WTC11 (cell line): ENCODE data around the gene WWOX.

Experiments
- ATF3 ChIP-seq: sonication (generic); formaldehyde crosslinking; conservative IDR thresholded peaks from 2 replicates; pipeline ENCODE4 v1.8.1; 2022; ENCODE audit warnings: mild to moderate bottlenecking, missing genetic modification reagents
- ATF6 ChIP-seq: sonication (generic); formaldehyde crosslinking; IDR thresholded peaks from 2 replicates; pipeline ENCODE4 v1.8.1; 2023; ENCODE audit warnings: mild to moderate bottlenecking, missing genetic modification reagents
- CREB1 ChIP-seq: sonication (generic); formaldehyde crosslinking; IDR thresholded peaks from 2 replicates; pipeline ENCODE4 v1.8.0; 2023; ENCODE audit warnings: mild to moderate bottlenecking, missing genetic modification reagents
- CTCF ChIP-seq: fragments of 200-600 bp; IDR thresholded peaks from 2 replicates; pipeline ENCODE4 v1.8.0; 2022; ENCODE audit warnings: antibody characterized with exemption
- E2F5 ChIP-seq: sonication (generic); formaldehyde crosslinking; IDR thresholded peaks from 2 replicates; pipeline ENCODE4 v1.8.1; 2022; ENCODE audit warnings: mild to moderate bottlenecking, moderate library complexity, missing genetic modification reagents
- MAX ChIP-seq: sonication (generic); formaldehyde crosslinking; IDR thresholded peaks from 2 replicates; pipeline ENCODE4 v1.8.0; 2022; ENCODE audit warnings: mild to moderate bottlenecking, missing genetic modification reagents
- NFE2L1 ChIP-seq: sonication (generic); formaldehyde crosslinking; IDR thresholded peaks from 2 replicates; pipeline ENCODE4 v1.8.1; 2023; ENCODE audit warnings: missing genetic modification reagents
- ZBTB21 ChIP-seq: sonication (generic); formaldehyde crosslinking; IDR thresholded peaks from 2 replicates; pipeline ENCODE4 v1.8.1; 2023; ENCODE audit warnings: mild to moderate bottlenecking, missing genetic modification reagents, borderline replicate concordance
- ZNF121 ChIP-seq: sonication (generic); formaldehyde crosslinking; IDR thresholded peaks from 2 replicates; pipeline ENCODE4 v1.8.0; 2023; ENCODE audit warnings: missing genetic modification reagents
- ZNF232 ChIP-seq: sonication (generic); formaldehyde crosslinking; IDR thresholded peaks from 2 replicates; pipeline ENCODE4 v1.8.0; 2022; ENCODE audit warnings: mild to moderate bottlenecking, missing genetic modification reagents
- ZNF317 ChIP-seq: sonication (generic); formaldehyde crosslinking; IDR thresholded peaks from 2 replicates; pipeline ENCODE4 v1.8.1; 2023; ENCODE audit warnings: low read depth, mild to moderate bottlenecking, moderate library complexity, missing genetic modification reagents, borderline replicate concordance

- TF ChIP-seq CTCF (no peak), ATF6 (CRISPR knock-in tag) (no peak), ZBTB21 (CRISPR knock-in tag) (no peak), ZNF121 (CRISPR knock-in tag) (no peak), MAX (CRISPR knock-in tag) (no peak), E2F5 (CRISPR knock-in tag) (no peak), NFE2L1 (CRISPR knock-in tag) (no peak), CREB1 (CRISPR knock-in tag) (no peak), ATF3 (CRISPR knock-in tag) (no peak), ZNF232 (no peak), ZNF317 (CRISPR knock-in tag) (no peak)
Observed at GRCh38 chr16:78650339-78651074, 551.1 kb downstream of the WWOX start.
